H4 (cell line): ENCODE measurements around the gene F5. TPM values are rescaled to one million over a fixed set of nuclear protein-coding genes. Genes with fewer than 3 reads are reported as not detected.
A peak's percentile ranks its signal among the peaks of the same experiment; 100 is the strongest.
"Not testable (repeated sequence)": the region's sequence is repeated elsewhere in the genome, so short reads cannot be mapped to it uniquely, and the experiment has no call there.

Experiments used
- DNase-seq: peaks from one replicate; pipeline ENCODE4 v3.0.0-alpha.2; 2015; ENCODE audit warnings: low spot score
- total RNA-seq: library from RNA; depleted of rRNA; stranded (reverse); fragments of >200 nt; shearing (Covaris generic); gene quantifications from 2 replicates; pipeline ENCODE4 v1.2.3, GENCODE V29; 2014

F5 gene
- total RNA-seq, 1 experiment from 2014 or later: not detected

DNA sequence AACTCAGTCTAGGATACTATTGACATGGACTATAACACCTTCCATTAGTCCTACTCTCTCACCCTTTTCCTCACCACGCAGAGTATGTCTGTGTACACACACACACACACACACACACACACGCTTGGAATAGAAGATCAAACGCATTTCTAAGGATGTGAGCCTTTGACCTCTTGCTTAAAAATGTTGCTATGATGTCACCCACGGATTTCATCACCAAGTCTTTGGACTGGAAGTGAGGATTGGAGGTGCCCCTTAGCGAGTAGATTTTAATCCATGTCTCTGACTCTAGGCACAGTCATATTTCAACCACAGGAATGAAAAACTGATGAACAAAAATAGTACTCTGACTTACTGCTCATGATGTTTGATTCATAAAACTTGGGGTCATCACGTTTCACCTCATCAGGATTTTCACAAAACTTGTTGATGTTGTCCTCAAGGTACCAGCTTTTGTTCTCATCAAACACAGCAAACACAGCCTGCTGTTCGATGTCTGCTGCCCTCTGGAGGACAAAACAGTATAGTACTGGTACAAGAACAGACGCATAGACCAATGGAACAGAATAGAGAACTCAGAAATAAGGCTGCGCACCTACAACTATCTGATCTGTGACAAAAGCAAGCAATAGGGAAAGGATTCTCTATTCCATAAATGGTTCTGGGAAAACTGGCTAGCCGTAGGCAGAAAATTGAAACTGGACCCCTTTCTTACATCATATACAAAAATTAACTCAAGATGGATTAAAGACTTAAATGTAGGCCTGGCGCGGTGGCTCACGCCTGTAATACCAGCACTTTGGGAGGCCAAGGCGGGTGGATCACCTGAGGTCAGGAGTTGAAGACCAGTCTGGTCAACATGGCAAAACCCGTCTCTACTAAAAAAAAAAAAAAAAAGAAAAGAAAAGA lies 39.9 kb downstream of the F5 start:
- peak; percentile 74 for DNase-seq

DNA sequence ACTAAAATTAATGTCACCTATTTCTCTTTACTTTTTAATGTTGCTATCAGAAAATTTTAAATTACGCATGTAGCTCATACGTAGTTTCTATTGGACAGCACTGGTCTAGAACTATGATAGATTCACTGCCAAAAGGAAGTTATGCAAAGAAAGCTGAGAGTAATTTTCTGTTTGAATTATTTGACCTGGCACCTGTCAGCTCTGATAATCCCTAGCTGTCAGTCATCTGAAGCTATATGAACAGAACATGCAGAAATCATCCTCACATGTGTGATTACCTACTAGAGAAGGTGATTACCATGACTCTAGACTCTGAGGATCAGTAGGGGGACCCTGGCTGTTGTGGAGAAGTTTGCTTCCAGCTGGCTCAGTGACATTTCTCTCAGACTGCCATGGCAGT lies 40.8 kb downstream of the F5 start:
- DNase-seq: no peak

GRCh38 chr1:169538998-169539871 lies 47.0 kb downstream of the F5 start:
- DNase-seq: peak; percentile 83

DNA sequence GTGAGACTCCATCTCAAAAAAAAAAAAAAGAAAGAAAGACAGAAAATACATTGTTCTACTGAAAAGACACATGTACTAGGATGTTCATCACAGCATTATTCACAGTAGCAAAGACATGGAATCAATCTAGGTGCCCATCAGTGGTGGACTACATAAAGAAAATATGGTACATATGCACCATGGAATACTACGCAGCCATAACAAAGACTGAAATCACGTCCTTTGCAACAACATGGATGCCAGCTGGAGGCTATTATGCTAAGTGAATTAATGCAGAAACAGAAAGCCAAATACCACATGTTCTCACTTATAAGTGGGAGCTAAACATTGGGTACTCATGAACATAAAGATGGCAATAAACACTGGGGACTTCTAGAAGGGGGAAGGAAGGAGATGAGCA lies 51.6 kb downstream of the F5 start:
- no peak for DNase-seq

GRCh38 chr1:169533528-169534190 lies 52.6 kb downstream of the F5 start:
- not testable (repeated sequence) for DNase-seq

GRCh38 chr1:169530448-169530847 lies 55.8 kb downstream of the F5 start:
- DNase-seq: no peak

- DNase-seq: no peak
Observed at GRCh38 chr1:169529068-169529642, 57.1 kb downstream of the F5 start.

- no peak for DNase-seq
Observed at GRCh38 chr1:169528215-169529067, 57.8 kb downstream of the F5 start.

GRCh38 chr1:169527451-169528214 lies 58.6 kb downstream of the F5 start:
- no peak for DNase-seq

DNA sequence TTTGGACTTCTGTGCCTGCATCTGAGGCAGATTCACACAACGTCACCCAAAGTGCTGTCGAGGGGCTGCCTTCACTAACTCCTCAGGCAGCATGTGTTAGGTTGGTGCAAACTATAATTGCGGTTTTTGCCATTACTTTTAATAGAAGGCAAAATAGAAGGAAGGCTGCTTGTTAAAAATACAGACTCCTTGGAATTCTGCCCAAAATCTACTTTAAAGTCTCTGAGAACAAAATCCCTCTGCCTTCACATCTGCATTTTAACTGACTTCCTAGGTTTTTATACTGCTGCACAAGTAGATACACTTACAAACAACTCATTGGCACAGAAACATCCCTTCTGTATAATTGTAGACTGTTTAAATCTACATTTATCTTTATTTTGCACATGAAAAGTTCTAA lies 59.3 kb downstream of the F5 start:
- no peak for DNase-seq

DNA sequence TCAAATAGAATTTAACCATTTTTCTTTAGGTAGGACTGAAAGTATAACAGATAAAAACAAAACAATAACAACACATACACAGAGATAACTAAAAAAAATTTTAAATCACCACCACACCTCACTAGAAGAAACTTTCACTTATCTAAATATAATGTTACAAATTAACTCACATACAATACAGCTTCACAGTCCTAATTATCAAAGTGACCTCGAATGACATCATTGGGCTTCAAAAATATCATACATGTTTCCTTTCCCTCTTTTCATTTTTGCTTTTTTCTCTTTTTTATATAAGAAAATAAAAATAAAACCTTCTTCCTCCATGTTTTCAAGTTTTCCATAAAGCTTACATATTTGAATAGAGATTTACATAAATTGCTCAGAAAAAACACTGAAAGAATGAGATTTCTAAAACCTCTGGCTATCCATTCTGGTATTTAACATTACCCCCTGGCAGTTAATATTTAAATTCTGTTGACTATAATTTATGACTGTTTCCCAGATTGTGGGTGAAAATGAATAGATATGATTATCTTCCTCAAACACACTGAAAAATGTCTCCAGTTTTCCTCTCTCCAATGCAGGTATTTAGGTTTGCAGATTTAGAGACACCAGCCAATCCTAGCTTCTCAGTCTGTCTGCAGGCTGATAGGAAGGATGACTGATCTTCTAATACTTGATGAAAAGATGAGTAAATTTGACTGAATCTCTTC lies 60.0 kb downstream of the F5 start:
- DNase-seq: no peak

DNA sequence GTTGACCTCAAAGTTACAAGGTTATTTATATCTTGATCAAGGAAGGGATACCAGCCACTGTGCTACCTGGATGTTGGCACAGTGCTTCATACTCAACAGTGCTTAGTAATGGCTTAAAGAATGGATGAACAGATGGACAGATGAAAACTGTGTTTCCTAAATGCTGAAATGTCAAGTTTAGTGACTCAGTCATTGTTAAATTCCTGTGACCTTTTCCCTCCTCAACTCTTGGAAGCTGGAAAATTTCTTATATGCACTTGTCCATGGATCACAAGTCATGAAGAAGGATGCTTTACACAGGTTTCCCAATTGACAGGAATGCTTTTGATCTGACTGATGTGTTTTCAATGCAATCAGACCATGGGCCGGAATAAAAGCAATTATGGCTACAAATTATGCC lies 60.9 kb downstream of the F5 start:
- DNase-seq: no peak

GRCh38 chr1:169523904-169524303 lies 62.4 kb downstream of the F5 start:
- no peak for DNase-seq

DNA sequence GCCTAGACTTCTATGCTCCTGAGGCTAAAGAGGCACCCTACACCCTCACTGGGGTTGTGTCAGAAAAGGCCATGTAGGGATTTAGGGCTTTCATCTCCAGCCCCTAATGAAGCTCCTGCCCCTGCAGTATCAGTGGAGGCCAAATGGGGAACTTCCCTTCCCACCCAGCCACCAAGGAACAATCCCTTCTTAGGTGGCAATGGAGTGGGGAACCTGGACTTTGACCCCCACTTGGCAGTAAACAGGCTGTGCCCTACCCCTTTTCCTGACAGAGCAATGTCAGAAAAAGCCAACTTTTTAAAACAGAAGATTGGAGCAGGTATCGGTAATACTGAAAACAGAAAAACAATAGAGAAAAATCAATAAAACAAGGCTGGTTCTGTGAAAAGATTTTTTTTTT lies 65.1 kb downstream of the F5 start:
- DNase-seq: no peak

- DNase-seq: no peak
Observed at GRCh38 chr1:169517558-169518186, 68.6 kb downstream of the F5 start.

GRCh38 chr1:169515641-169516040 lies 70.6 kb downstream of the F5 start:
- no peak for DNase-seq

DNA sequence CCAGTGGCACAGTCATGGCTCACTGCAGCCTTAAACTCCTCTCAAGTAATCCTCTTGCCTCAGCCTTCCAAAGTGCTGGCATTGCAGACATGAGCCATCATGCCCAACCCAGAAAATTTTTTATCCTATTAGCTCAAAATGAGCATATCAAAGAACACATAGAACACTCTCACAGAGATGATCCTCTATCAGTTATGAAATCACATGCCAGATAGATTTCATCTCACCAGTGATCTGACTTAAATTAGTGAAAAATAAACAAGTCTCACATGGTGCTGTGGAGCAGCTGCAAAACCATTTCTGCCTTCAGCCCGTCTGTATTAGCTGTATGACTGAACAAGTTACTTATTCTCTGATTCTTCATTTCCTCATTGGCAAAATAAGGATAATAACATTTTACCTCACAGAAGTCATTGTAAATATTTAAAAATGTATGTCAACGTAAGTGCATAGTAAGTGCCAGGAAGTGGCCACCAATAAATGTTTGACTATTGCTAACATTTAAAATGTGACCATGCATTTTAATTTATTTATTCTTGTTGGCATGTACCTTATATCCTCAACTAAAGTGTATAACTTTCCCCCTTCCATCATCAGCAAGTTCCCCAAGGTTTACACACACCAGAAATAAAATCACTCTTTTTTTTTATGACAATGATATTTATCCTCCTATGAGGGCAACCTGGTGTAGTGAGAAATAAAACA lies 71.6 kb downstream of the F5 start:
- no peak for DNase-seq

GRCh38 chr1:169513208-169513607 lies 73.1 kb downstream of the F5 start:
- DNase-seq: no peak
